HG02885 (cell line): ENCODE results near the gene SMG7.

Source experiments
- ATAC-seq: cut with Tn5 transposase; IDR thresholded peaks from one replicate; pipeline ENCODE4 v1.9.1; 2021; ENCODE audit warnings: mild to moderate bottlenecking; ENCODE audit not compliant: unreplicated experiment, poor library complexity

Gene SMG7

GRCh38 chr1:183505454-183506089, 33.3 kb downstream of the SMG7 start:
- no peak for ATAC-seq

DNA sequence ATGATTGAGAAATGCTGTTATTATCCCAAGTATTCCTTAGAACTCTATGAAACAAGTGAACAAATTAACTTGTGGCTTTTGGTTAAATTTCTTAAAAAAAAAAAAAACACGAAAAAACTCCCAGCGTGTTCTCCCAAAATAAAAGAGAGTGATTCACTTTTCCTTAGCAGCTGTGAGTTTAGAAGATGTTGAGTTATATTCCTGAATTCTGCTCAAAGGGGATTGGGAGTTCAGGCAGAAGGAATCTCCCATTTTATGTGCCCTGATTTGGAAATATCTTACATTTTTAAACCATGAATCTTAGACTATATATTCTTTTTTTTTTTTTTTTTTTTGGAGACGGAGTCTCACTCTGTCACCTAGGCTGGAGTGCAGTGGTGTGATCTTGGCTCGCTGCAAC, 34.3 kb downstream of the SMG7 start:
- no peak for ATAC-seq

DNA sequence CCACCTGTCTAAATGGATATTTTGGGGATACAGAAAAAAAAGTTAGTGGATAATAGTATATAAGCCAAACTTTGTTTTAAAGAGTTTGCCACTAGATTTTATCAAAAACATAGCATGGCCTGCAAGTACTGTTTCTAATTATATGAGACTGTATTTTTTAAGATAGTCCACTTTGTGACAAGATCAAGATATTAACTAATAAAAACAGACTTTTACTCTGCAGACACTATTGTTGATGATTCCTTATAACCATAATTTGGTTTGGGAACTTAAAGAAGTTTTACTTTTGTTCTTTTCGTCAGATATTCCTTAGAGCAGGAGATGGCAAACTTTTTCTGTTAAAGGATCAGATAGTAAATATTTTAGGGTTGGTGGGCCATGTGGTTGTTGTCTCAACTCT, 36.4 kb downstream of the SMG7 start:
- no peak for ATAC-seq

- ATAC-seq = no peak
Observed at GRCh38 chr1:183512450-183512849, 40.2 kb downstream of the SMG7 start.

DNA sequence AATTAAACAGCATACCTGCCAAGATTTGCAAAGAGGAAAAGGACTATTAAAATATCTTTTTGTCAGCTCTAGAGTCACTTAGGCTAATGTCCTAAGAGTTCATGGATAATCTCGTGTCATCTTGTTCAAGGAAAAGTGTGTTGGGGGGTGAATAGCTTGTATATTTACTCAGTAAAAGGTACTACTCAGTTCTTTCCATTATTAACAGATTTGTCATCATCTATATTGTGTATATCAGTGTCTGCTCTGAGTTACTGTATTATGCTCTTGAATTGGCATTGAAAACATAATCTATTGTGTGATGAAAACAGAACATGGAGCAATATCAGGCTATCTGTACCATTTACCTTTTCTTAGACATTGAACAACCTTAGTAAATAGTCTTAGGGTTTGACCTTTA, 41.9 kb downstream of the SMG7 start:
- no peak for ATAC-seq

- ATAC-seq = no peak
Observed at GRCh38 chr1:183515002-183515689, 42.8 kb downstream of the SMG7 start.

DNA sequence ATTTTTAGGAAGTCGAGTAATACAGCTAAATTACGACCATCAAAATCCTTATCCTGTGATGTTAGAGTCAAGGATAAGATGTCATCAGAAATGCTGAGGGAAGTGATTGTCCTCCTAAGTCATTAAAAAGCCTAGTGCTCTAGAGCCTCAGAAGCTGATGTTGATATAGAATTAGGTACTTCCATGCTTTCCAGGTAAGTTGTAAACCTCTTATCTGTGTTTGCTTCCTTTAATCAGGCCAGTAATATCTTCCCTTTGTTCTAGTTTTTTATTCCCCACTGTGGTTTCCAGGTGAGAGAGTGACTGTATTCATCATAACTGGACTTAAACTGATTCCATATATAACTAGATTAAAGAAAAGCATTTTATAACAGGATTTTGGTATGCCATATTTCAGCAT, 44.4 kb downstream of the SMG7 start:
- no peak for ATAC-seq

- ATAC-seq = no peak
Observed at GRCh38 chr1:183517401-183517800, 45.1 kb downstream of the SMG7 start.

DNA sequence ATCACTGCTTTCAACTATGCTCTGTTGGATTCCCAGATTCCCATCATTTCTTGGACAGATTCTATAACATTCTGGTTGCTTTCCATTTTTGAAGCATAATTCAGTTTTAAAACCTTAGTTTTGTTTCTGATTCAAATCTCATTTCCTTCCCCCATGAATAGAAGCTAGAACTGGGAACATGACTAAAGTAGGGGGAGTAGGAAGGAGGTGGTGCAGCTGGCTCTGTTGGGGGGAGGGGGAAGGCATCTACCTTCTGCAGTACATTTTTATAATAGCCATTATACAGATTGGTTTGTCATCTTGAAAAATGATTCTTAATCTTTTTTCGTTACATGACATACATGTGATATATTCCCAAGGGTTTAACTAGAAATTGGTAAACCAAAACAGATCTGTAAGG, 48.1 kb downstream of the SMG7 start:
- no peak for ATAC-seq

- ATAC-seq = no peak
Observed at GRCh38 chr1:183522104-183522503, 49.8 kb downstream of the SMG7 start.

DNA sequence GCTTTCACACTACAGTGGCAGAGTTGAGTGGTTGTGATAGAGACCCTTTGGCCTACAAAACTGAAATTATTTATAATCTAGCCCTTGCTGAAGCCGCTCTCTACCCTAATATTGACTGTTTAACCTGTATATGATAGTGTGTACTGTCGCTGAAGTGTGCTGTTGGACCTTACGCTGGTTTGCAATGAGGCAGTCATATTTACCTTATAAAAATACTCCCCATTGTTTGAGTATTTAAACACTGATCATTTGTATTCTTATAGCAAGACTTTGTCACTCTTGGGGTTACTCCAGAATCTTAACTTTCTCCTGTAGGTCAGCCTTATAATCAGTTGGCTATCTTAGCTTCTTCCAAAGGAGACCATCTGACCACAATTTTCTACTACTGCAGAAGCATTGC, 56.3 kb downstream of the SMG7 start:
- ATAC-seq = no peak

GRCh38 chr1:183533617-183534174, 61.4 kb downstream of the SMG7 start:
- no peak for ATAC-seq

GRCh38 chr1:183537405-183537804, 65.1 kb downstream of the SMG7 start:
- no peak for ATAC-seq

DNA sequence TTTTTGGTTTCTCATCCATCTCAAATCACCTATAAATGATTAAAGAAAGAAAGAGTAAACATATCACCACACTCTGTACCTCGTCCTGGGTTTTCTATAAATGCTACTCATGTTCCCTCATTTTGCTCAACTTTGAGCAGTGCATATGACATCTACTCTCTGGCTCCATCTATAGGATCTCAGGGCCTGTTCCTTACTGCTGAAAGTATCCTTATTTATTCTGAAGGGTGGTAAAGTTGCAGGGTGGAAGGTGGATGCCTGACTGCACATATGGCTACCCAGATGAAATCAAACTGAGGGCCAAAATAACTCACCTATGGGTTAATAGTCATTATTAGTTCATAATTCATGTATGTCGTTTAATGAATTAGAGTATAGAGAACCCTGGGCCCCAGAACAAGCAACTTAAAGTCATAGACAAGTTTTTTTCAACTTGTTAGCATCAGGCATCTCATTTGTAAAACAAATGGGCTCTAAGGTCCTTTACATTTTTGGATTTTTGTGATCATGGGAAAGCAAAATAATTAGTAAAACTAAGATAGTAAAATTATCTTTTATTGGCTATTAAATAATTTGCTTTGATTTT, 71.4 kb downstream of the SMG7 start:
- ATAC-seq = peak; percentile 40

GRCh38 chr1:183544598-183545297, 72.4 kb downstream of the SMG7 start:
- ATAC-seq = no peak

DNA sequence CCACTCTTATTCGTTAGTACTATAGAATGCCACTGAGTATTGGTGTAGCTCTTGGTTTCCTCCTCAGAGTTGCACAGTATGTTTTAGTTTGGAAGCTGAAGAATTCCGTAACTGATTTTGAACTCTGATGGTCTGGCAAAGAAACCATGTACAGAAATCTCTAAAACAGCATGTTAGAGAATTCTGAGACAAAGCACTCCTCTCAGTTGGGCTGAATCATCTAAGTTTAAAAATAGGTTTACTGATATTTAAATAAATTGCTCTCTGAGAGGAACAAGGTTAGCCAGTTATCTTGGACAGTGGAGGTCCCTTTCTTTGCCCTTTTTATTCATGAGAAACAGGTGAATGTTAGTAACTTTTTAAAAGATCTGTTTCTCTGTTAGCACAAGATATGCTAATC, 74.1 kb downstream of the SMG7 start:
- ATAC-seq = no peak

- no peak for ATAC-seq
Observed at GRCh38 chr1:183548116-183548515, 75.8 kb downstream of the SMG7 start.

DNA sequence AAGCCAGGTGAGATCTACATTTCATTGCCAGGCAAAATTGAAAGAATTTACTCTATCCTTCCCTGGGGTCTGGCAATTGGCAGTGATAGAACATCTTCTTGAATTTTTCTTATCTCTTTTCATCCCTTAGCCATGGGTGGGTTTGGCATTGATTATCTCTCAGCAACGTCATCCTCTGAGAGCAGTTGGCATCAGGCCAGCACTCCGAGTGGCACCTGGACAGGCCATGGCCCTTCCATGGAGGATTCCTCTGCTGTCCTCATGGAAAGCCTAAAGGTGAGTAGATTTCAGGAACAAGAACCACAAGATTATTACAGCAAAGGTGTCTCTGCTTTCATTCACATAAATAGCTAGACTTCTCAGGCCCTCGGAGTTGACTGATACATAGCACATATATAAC, 78.6 kb downstream of the SMG7 start:
- ATAC-seq = no peak

DNA sequence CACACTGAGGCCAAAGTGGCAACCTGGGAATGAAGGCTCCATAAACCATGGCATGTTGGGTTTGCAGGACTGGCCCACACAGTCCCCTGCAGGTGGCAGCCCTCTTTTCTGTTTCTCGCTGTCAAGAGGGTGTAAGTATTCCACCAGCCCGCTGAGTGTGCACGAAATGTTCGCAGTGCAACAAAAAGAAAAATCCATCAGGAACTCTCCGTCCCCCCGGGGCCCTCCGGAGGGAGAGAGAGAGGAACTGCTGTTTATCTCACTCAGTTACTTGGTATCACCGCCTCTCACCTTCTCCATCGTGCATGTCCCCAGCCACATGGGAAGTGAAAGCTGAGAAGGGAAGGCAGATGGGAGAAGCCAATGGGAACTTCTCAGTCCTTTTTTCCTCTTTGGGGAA, 79.6 kb downstream of the SMG7 start:
- no peak for ATAC-seq

- ATAC-seq = no peak
Observed at GRCh38 chr1:183552441-183552840, 80.1 kb downstream of the SMG7 start.

DNA sequence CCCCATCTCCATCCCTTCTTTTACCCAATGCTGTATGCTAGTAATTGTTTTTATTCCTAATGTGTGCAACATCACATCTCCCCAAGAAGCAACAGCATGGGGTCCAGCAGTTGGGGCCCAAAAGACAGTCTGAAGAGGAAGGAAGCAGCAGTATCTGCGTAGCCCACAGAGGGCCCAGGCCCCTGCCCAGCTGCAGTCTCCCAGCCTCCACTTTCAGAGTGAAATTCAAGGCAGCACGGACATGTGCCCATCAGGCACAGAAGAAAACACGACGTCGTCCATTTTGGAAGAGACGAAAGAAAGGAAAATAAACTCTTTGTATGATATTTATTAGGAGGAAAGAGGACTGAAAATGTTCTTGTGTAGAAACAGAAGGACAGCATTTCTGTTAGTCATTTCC, 80.6 kb downstream of the SMG7 start:
- no peak for ATAC-seq
